Caco-2 (cell line): ENCODE measurements around the gene LYZL6. TPM values are rescaled to one million over a fixed set of nuclear protein-coding genes. Genes with fewer than 3 reads are reported as not detected.

Source experiments
- BruUV-seq: library from RNA; stranded (reverse); fragments of 400-500 nt; replicated peaks from 2 replicates; lab custom pipeline; 2021; lab: Mats Ljungman, UMichigan
- CTCF ChIA-PET: fragments of 300-600 bp; sonication (Branson Sonifier 250); formaldehyde crosslinking; loops from one replicate; lab custom pipeline; 2022; ENCODE audit warnings: antibody characterized with exemption; lab: Charles Lee
- POLR2A ChIA-PET: fragments of 300-600 bp; sonication (Branson Sonifier 250); formaldehyde crosslinking; loops from one replicate; lab custom pipeline; 2022; ENCODE audit warnings: antibody characterized with exemption; lab: Charles Lee
- DNase-seq, 2 experiments: peaks; one replicate each; pipeline versions ENCODE4 v3.0.0 to v3.0.0-alpha.2; 2020 to 2022
- H3K27me3 ChIP-seq: replicated peaks from 2 replicates; pipeline ENCODE4 v1.6.0; 2011; ENCODE audit warnings: low read length; ENCODE audit not compliant: control insufficient read depth, insufficient read depth
- H3K36me3 ChIP-seq: 2 replicates; pipeline ENCODE4 v1.5.1; 2011; ENCODE audit warnings: low read length; ENCODE audit not compliant: control insufficient read depth, insufficient read depth
- H3K4me1 ChIP-seq: fragments of 250-450 bp; sonication (Bioruptor Pico); 2 replicates; pipeline ENCODE4 v1.5.1; 2020; ENCODE audit warnings: mild to moderate bottlenecking
- H3K4me3 ChIP-seq: 2 replicates; pipeline ENCODE4 v1.5.1; 2011; ENCODE audit warnings: low read depth, mild to moderate bottlenecking, control low read depth, low read length
- H3K9me3 ChIP-seq: fragments of 250-450 bp; sonication (Bioruptor Pico); 2 replicates; pipeline ENCODE4 v1.5.1; 2020; ENCODE audit warnings: mild to moderate bottlenecking, moderate library complexity
- H3K27ac Mint-ChIP-seq: one replicate; pipeline ENCODE4 v1.8.0; 2022; ENCODE audit warnings: mixed read lengths; ENCODE audit not compliant: unreplicated experiment
- H3K27me3 Mint-ChIP-seq: one replicate; pipeline ENCODE4 v1.8.0; 2022; ENCODE audit warnings: mixed read lengths; ENCODE audit not compliant: insufficient read depth, unreplicated experiment
- H3K36me3 Mint-ChIP-seq: one replicate; pipeline ENCODE4 v1.8.0; 2022; ENCODE audit warnings: mild to moderate bottlenecking, mixed read lengths; ENCODE audit not compliant: insufficient read depth, unreplicated experiment
- H3K4me1 Mint-ChIP-seq: one replicate; pipeline ENCODE4 v1.8.0; 2022; ENCODE audit warnings: low read depth, mixed read lengths; ENCODE audit not compliant: unreplicated experiment
- H3K4me3 Mint-ChIP-seq: one replicate; pipeline ENCODE4 v1.8.0; 2022; ENCODE audit warnings: mild to moderate bottlenecking, moderate library complexity, mixed read lengths; ENCODE audit not compliant: unreplicated experiment
- H3K9me3 Mint-ChIP-seq: one replicate; pipeline ENCODE4 v1.8.0; 2022; ENCODE audit warnings: mixed read lengths; ENCODE audit not compliant: unreplicated experiment
- CTCF ChIP-seq, 2 experiments: fragments of 200-600 bp in 1 of 2; IDR thresholded peaks; 1 replicate in 1 of 2; 2 replicates in 1 of 2; pipeline versions ENCODE4 v1.5.1 to v1.8.0; 2011 to 2022; ENCODE audit warnings: antibody characterized with exemption in 1 of 2, control low read depth in 1 of 2, inconsistent platforms in 1 of 2, low read depth in 1 of 2, low read length in 1 of 2, mild to moderate bottlenecking in 1 of 2, moderate library complexity in 1 of 2; ENCODE audit not compliant: insufficient read depth in 1 of 2, severe bottlenecking in 1 of 2, unreplicated experiment in 1 of 2
- intact Hi-C: fragments of 100-400 bp; cut with micrococcal nuclease; formaldehyde crosslinking; loops from one replicate; pipeline ENCODE4 v1.10.0; 2022; ENCODE audit not compliant: unreplicated experiment
- total RNA-seq: library from RNA; stranded (reverse); gene quantifications from 2 replicates; pipeline ENCODE4 v1.2.3, GENCODE V29; 2022

The LYZL6 gene
- total RNA-seq, 1 experiment from 2014 or later = not detected

GRCh38 chr17:35977509-35977908 is 34.0 kb upstream of the LYZL6 start:
- ChIA-PET CTCF (interaction anchor here (1.1 kb wide), 1 partner anchor 95 kb away, joined by 3 read pairs; no protein-coding TSS in a partner anchor), POLR2A (no interaction called here)
- H3K9me3 ChIP-seq = no peaks in the 10 kb centered on the region
- no peaks in the 10 kb centered on the region for H3K36me3 Mint-ChIP-seq
- H3K27me3 ChIP-seq = no peaks in the 10 kb centered on the region
- no peak overlapping the region for H3K4me3 ChIP-seq
- DNase-seq = no peak
- no peaks in the 10 kb centered on the region for H3K27me3 Mint-ChIP-seq
- peaks cover 49% of the 10 kb centered on the region for H3K4me1 ChIP-seq
- no peaks in the 10 kb centered on the region for H3K9me3 Mint-ChIP-seq
- H3K4me1 Mint-ChIP-seq = peaks cover 27% of the 10 kb centered on the region
- H3K27ac Mint-ChIP-seq = no peak overlapping the region
- BruUV-seq = no TSS peak
- no peaks in the 10 kb centered on the region; the same call in 1 of the 2 replicates for H3K36me3 ChIP-seq
- H3K4me3 Mint-ChIP-seq = no peak overlapping the region
- intact Hi-C loops = no loop called here
- TF ChIP-seq CTCF (IDR thresholded peaks at IDR 0.05; ENCODE audit: insufficient read depth in 1 of 2, low read depth in 1 of 2, low read length in 1 of 2, severe bottlenecking in 1 of 2, unreplicated experiment in 1 of 2) = no peak

- no peaks in the 10 kb centered on the region for H3K36me3 ChIP-seq
- TF ChIP-seq CTCF (IDR thresholded peaks at IDR 0.05; ENCODE audit: insufficient read depth in 1 of 2, low read depth in 1 of 2, low read length in 1 of 2, severe bottlenecking in 1 of 2, unreplicated experiment in 1 of 2) = no peak
- H3K27me3 ChIP-seq = no peaks in the 10 kb centered on the region
- H3K27me3 Mint-ChIP-seq = no peaks in the 10 kb centered on the region
- peaks cover 55% of the 10 kb centered on the region for H3K4me1 ChIP-seq
- peak overlapping the region; percentile 52 for H3K4me3 Mint-ChIP-seq
- no peaks in the 10 kb centered on the region for H3K9me3 Mint-ChIP-seq
- BruUV-seq = no TSS peak
- no peaks in the 10 kb centered on the region for H3K9me3 ChIP-seq
- ChIA-PET POLR2A (interaction anchor here (0.7 kb wide), 1 partner anchor 61 kb away, joined by 3 read pairs; no protein-coding TSS in a partner anchor), CTCF (interaction anchor here (0.7 to 2.0 kb wide), 5 partner anchors 8 to 561 kb away, joined by 5 to 15 read pairs (median 8); partner anchors contain the start of genes MYO19 and PIGW)
- H3K4me3 ChIP-seq = no peak overlapping the region
- H3K27ac Mint-ChIP-seq = peak overlapping the region; percentile 89
- H3K4me1 Mint-ChIP-seq = peaks cover 21% of the 10 kb centered on the region
- H3K36me3 Mint-ChIP-seq = no peaks in the 10 kb centered on the region
- intact Hi-C loops = loop anchor here (5.0 kb wide), 1 partner anchor 514 kb away; the partner anchor contains the start of gene ZNHIT3
- peak; percentile 89 to 91 for DNase-seq
Measured at GRCh38 chr17:35973333-35974260, 30.1 kb upstream of the LYZL6 start.

- Mint-ChIP-seq H3K36me3 (no peaks in the 10 kb centered on the region), H3K27me3 (no peaks in the 10 kb centered on the region), H3K4me1 (peaks cover 21% of the 10 kb centered on the region), H3K9me3 (no peaks in the 10 kb centered on the region), H3K4me3 (peak overlapping the region; percentile 52), H3K27ac (peak overlapping the region; percentile 89)
- Histone ChIP-seq H3K4me1 (peaks cover 54% of the 10 kb centered on the region), H3K4me3 (no peak overlapping the region), H3K36me3 (no peaks in the 10 kb centered on the region), H3K27me3 (no peaks in the 10 kb centered on the region), H3K9me3 (no peaks in the 10 kb centered on the region)
- ChIA-PET POLR2A (no interaction called here), CTCF (interaction anchor here (0.7 to 2.0 kb wide), 5 partner anchors 9 to 561 kb away, joined by 5 to 15 read pairs (median 8); partner anchors contain the start of genes MYO19 and PIGW)
- BruUV-seq = no TSS peak
- no peak for TF ChIP-seq CTCF (IDR thresholded peaks at IDR 0.05; ENCODE audit: insufficient read depth in 1 of 2, low read depth in 1 of 2, low read length in 1 of 2, severe bottlenecking in 1 of 2, unreplicated experiment in 1 of 2)
- intact Hi-C loops = loop anchor here (5.0 kb wide), 1 partner anchor 514 kb away; the partner anchor contains the start of gene ZNHIT3
- DNase-seq = peak in 1 of 2 experiments; percentile 41
Measured at GRCh38 chr17:35972945-35973332, 29.4 kb upstream of the LYZL6 start.
